ENCODE results near the gene BCS1L. TPM values are rescaled to one million over a fixed set of nuclear protein-coding genes. Genes with fewer than 3 reads are reported as not detected.

BCS1L gene
- total RNA-seq, 1 experiment from 2014 or later: 39.1 TPM

DNA sequence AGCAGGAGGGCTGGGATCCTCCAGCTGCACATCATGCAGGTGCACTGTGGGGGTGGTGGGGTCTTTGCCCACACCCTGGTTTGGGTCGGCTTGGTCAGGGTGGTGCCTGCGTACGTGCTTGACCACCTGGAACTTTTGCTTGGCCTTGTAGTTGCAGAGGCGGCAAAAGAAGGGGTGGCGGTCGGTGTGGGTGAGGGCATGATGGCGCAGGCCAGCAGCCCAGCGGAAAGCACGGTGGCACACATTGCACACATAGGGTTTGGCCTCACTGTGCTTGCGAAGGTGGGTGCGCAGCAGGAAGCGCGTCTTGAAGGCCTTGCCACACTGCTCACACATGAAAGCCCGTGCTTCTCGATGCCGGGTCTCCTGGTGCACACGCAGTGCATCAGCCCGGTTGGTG is 21.1 kb upstream of the BCS1L start:
- Histone ChIP-seq H3K79me1 (ENCODE audit: insufficient read depth, low read depth, low read length, poor library complexity, severe bottlenecking) (no peaks in the 10 kb centered on the region), H3T11ph (ENCODE audit: low read length) (no peak overlapping the region), H2AFZ (ENCODE audit: low read length) (no peak overlapping the region), H2BK12ac (ENCODE audit: insufficient read length, low read depth, low read length) (no peak overlapping the region), H3K9me3 (ENCODE audit: control insufficient read depth, low read depth, low read length) (no peaks in the 10 kb centered on the region), H3K4ac (ENCODE audit: low read depth, low read length) (no peak overlapping the region), H2AK5ac (ENCODE audit: insufficient read length, low read length) (no peak overlapping the region), H2BK15ac (ENCODE audit: low read depth, low read length) (no peak overlapping the region), H4K20me1 (ENCODE audit: control insufficient read depth, insufficient read depth, insufficient read length) (no peaks in the 10 kb centered on the region), H3K14ac (ENCODE audit: insufficient read depth, low read length) (no peak overlapping the region), H3K18ac (ENCODE audit: insufficient read length, low read depth, low read length) (no peak overlapping the region), H2BK20ac (ENCODE audit: low read depth, low read length, poor library complexity, severe bottlenecking) (no peak overlapping the region), H3K23ac (ENCODE audit: insufficient read length, low read depth, low read length) (no peak overlapping the region), H4K5ac (ENCODE audit: insufficient read length, low read depth, low read length) (no peak overlapping the region), H3K27me3 (ENCODE audit: insufficient read depth, low read length) (no peaks in the 10 kb centered on the region), H3K56ac (ENCODE audit: insufficient read length, low read depth, low read length) (no peak overlapping the region), H4K91ac (ENCODE audit: insufficient read length, low read depth, low read length) (no peak overlapping the region), H3K23me2 (ENCODE audit: insufficient read length, low read depth, low read length, poor library complexity, severe bottlenecking) (no peaks in the 10 kb centered on the region), H3K27ac (ENCODE audit: insufficient read length, low read depth, low read length) (no peak overlapping the region), H3K9ac (ENCODE audit: extremely low read depth, insufficient read length, low read length) (no peak overlapping the region), H3K4me2 (ENCODE audit: insufficient read depth, insufficient read length, low read length) (no peak overlapping the region), H2BK120ac (ENCODE audit: low read depth, low read length, poor library complexity, severe bottlenecking) (no peak overlapping the region), H2BK5ac (ENCODE audit: insufficient read length, low read length) (no peak overlapping the region), H4K8ac (replicated peaks; ENCODE audit: insufficient read length, low read depth, low read length) (no peak overlapping the region), H3K4me1 (ENCODE audit: insufficient read depth, low read length) (no peaks in the 10 kb centered on the region), H3K79me2 (ENCODE audit: insufficient read depth, low read length) (no peaks in the 10 kb centered on the region)
- WGBS (ENCODE audit: extremely low coverage, insufficient read length, low lambda C conversion rate): no CpG with 5 or more reads among the region's 18 CpGs
- Mint-ChIP-seq H3K27ac (no peak overlapping the region), H3K9me3 (no peaks in the 10 kb centered on the region), H3K36me3 (ENCODE audit: insufficient read depth in 1 of 3, low read depth in 3 of 3) (peaks cover 32 to 78% (median 73%) of the 10 kb centered on the region in 3 experiments; a peak in 6 of 7 replicates), H3K4me3 (no peak overlapping the region), H3K27me3 (ENCODE audit: low read depth) (peaks cover under 1% of the 10 kb centered on the region), H3K4me1 (no peaks in the 10 kb centered on the region)
- no peak for DNase-seq
- no peak for TF ChIP-seq CTCF (conservative IDR thresholded peaks at IDR 0.05)
